Astrocyte of the hippocampus (primary cell): ENCODE data around the gene NFATC1.
"Not testable (repeated sequence)": the region's sequence is repeated elsewhere in the genome, so short reads cannot be mapped to it uniquely, and the experiment has no call there.

ENCODE experiments used
- DNase-seq: peaks from one replicate; pipeline ENCODE4 v3.0.0; 2011; ENCODE audit warnings: low read depth, low spot score

The NFATC1 gene

DNA sequence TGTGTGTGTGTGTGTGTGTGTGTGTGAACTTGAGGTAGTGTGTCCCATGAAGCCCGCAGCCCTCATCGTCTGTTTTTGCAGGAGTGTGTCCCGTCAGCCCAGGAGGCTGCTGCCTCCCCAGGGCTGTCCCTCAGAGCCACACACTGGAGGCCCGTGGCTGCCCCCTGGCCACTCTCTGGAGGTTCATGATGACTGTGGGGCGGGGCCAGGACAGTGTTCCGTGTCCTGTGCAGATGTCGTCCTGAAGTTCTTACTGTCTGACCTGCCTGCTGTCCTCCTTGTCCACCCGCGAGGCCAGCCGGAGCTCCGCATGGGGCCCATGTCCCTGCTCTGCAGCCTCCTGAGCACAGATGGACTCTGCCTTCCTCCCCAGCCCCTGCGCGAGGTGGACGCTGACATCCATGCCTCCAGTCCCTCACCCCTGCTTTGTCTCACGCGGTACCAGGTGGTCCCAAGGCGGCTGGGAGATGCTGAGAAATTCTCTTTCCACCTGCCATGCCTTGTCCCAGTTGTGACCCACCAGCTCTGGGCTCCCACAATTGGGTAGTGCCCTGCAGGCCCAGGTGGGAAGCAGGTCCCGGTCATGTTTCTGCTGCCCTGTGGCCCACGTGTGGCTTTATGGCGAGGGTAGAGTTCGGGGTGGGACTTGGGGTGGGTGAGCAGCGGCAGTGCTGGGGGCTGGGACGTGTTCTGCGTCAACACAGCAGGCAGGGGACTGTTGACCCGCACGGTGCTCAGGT, 92.8 kb downstream of the NFATC1 start:
- DNase-seq = no peak

DNA sequence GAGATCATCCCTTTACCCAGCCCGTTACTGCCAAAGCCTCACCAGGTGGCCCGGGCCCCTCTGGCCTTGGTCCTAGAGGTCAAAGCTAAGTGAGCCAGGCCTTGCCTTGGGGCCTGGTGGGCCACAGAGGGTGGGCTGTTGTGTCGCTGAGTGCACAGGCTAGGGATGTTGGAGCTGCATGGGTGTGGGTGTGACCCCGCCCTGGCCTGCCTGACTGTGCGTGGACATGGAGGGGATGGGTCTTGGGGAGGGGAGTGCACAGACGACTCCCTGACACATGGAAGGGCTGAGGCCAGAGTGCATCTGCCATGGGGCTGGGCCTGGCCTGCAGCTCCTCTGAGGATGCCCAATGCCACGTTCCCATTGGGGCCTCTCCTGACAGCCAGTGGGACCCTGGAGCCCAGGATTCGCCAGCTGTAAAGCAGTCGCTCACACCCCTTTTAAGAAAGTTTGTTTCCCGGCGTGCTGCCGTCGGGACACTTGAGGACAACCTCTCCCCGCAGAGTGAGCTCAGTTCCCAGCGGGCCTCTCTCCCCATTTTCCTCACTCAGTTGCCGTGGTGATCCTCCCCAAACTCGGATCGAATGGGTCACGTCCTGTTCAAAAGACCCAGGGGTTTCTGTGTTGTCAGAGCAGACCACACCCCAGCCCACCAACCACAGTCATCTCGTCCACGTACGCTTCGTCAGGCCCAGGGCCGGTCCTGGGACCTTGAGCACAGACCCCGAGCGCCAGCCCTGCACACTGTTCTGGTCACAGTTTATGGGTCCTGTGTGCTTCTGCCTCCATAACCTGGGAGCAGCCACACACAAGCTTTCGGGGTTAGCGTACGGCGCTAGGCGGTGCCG, 93.5 kb downstream of the NFATC1 start:
- no peak for DNase-seq

DNA sequence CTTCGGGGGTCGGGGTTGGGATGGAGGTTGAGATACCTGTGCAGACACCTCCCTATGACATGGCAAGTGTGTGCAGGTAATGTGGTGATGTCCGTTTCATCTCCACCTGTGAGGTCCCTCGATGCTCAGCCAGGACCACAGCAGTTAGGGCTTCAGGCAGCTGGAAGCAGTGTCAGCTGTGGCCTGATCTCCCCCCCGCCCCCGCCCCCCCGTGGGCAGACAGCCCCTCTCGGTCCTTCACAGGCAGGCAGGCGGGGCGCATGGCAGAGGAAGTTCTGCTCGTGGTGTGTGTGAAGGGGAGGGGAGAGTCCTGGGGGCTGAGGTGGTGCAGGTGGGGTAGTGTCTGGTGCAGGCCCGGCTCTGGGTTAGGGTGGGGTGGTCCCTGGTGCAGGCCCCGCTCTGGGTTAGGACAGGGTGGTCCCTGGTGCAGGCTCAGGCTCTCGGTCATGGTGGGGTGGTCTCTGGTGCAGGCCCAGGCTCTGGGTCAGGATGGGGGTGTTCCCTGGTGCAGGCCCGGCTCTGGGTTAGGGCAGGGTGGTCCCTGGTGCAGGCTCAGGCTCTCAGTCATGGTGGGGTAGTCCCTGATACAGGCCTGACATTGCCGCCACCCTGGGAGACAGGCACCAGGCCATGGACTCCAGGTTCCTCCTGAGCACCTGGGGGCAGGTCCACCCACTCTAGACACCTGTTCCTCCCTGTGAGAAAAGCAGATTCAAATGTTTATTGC, 94.3 kb downstream of the NFATC1 start:
- no peak for DNase-seq

DNA sequence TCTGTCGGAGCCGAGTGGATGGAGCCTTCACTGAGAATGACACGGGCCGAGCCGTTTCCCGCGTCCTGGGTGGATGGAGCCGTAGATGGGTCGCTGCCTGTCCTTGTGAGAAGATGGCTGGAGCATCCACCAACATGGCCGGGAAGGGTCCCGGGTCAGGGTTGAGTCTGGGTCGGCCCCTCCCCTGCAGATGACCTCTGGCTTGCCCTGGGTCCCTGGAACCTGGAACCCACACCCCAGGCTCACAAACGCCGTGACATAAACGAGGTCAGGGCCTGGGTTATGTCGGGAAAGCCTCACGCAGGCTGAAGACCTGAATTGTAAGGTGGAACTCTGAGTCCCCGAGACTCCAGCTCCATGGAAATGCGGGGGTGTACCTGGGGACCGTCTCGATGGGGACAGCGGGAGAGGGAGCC, 94.9 kb downstream of the NFATC1 start:
- no peak for DNase-seq

DNA sequence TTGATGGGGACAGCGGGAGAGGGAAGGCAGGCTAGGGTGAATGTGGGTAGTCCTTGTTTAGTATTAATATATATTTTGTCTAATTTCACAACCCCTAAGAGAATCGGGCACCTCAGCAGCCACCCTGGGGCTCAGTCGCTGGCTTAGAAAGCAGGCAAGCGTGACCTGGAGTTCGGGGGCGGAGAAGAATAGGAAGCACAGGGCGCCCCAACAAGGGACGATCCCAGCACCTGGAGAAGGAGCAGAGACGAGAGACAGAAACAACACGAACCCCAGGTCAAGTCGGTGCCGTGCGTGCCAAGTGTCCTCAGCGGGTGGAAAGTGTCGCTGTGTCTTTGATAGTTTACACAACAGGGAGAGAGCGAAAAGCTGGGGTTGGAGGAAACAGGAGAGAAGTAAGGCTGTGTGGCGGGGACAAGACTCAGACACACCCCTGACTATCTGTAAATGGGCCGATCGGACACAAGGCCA, 95.4 kb downstream of the NFATC1 start:
- no peak for DNase-seq

DNA sequence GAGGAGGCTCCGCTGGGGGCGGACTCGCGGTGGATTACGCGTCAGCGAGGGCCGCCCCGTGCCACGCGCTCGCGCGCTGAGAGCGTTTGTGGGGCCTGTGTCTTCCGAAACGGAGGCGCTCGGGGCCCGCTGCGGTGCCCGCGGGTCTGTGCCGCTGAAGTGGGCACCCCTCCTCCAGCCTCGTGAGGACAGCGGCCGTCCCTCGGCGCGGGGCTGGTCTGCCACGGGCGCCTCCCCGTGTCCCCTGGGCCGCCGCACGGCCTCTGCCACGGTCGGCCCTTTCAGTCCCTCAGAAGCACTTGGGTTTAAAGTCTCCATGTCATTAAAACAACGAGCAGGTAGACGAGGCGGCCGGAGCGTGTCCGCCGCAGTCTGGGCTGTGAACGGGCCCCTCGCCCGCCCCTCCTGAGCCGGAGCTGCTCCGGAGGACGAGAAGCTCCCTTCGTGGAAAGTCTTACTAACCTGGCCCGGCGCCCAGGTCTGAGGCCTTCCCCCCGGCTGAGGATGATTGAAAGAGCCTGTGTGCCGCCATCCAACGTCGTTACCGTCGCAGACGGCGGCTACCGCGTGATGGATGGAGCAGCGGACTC, 97.6 kb downstream of the NFATC1 start:
- no peak for DNase-seq

DNA sequence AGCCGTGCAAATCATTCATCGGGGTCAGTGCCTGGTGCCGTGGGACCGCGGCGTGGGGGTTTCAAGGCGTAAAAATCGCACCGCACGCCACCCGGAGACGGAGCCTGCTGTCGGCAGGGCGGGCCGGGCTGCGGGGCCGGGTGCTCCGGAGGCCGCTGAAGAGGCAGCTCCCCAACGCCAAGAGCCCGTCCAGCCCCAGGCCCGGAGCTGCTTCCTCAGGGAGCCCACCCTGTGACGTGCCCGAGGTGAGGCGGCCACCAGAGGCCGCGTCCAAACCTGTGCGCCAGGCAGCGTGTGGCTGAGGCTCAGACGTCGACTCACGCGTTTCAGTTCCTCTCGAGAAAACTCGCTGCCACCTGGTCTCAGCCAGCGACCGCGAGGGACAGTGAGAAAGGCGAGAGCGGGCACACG, 98.1 kb downstream of the NFATC1 start:
- DNase-seq = no peak

DNA sequence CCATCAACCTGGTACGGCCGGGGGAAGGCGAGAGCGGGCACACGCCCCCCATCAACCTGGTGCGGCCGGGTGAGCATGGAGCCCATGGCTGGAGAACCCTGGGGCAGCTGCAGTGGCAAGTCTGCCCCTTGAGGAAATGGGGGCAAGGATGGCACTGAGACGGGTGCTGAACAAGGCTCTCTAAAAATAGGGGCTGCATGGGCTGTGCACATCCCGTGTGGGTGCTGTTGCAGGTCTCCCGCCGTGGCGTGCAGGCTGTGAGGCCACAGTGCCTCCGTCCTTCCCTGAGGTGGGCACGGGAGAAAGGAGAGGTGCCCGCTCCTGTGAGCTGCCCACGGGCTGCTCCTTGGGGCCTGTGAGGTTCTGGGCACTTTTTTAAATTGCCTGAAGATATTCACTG, 99.2 kb downstream of the NFATC1 start:
- no peak for DNase-seq

DNA sequence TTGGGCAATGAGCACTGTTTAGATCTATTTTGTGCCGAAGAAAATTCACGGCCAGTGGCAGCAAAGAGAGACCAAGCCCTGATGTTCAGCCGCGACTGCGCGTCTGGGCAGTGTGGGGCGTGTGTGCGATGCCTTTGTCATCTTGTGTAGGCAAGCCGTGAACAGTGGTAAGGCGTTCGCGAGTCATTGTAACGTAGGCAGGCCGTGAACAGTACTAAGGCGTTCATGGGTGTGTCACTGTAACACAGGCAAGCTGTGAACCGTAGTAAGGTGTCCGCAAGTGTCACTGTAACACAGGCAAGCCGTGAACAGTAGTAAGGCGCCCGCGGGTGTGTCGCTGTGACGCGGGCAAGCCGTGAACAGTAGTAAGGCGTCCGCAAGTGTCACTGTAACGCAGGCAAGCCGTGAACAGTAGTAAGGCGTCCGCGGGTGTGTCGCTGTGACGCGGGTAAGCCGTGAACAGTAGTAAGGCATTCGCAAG, 99.9 kb downstream of the NFATC1 start:
- DNase-seq = no peak

DNA sequence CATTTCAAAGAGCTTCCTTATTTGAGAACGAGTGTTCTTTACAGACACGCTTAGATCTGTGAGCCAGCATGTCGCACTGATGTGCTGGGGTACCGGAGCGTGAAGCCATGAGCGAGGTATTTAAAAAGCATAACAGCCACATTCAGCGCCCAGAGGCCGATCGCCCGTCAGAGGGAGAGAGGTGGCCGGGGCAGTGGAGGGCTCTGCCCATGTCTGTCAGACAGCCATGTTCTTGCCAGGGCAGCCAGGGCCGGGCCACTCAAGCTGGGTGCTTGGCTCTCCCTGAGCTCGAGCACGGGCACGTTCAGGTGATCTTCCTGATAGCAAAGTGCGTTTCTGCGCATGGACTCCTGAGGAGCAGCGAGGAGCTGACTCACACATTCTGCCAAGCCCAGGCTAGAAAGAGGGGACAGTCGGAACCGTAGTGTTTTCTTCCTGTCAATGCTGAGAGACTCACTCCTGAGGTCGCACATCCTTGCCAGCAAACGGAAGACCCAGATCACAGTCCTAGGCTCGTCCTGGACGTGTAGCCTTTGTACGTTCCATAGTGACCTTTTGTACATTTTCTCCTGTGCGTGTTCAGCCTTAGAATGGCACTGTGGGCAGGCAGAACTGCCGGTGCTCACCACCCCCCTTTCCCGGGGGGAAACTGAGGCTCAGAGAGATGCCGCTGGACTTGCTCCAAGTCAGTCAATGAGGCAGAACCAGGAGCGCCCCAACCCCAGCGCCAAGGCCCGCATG, 100.7 kb downstream of the NFATC1 start:
- no peak for DNase-seq

DNA sequence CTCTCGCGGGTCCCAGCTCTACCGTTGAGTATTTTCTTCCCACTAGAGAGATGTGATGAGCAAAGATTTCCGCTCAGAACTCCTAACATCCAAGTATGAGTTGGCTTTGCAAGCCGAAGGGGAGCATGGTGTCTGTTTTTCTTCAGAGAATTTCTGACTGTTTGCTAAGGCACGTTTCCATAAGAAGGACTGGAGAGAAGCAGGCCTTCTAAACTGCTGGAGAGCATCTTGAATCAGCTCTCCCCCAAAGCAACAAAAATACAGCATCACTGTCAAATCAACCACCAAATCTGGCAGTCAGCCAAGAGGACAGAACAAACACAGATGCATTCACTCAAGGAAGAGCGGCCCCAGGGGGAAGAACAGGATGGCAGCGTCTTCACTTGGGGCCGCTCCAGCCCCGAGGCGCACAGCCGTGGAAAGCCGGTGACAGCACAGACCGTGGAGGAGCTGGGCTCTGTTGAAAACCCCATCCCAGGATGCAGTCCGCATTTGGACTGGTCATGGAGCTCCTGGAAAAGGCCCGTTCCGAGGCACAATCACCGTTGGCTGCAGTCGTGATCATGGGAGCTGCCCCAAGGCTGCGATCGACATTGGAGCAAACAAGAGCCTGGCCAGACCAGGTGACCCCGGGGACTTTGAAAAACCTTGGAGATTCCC, 101.4 kb downstream of the NFATC1 start:
- peak; percentile 44 for DNase-seq

DNA sequence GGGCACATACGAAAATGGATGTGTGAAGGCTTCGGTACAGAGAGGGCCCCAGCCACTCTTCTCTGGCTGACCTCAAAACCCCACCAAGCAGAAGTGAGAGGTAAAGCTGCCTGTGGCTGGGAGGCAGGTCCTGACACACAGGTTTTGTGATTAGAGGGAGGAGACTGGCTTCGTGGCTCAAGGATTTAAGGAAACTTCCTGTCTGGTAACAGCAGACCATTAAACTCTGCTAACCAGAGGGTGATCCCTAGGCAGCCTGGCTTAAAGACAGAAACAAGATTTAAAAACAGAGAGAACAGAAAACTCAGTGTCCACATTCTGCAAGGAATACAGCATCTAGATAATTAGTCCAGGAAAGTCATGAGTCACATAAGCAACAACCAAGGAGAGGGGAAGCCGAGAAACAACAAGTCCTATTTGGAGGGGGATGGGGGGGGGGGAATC, 101.9 kb downstream of the NFATC1 start:
- DNase-seq = peak; percentile 58

DNA sequence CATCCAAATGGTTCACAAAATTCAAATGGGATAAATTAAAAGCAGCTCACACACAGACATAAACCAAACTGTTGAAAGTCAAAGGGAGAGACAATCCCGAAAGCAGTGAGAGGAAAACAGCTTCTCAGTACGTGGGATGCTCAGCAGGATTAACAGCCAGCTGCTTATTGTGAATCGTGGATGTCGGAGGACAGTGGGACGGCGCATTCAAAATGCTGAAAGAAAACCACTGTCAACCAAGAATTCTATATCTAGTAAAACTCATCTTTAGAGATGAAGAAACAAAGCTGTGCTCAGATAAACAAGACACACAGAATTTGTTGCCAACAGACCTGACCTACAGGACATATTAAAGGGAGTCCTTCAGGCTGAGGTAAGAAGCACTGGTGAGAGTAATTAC, 102.9 kb downstream of the NFATC1 start:
- DNase-seq = no peak

DNA sequence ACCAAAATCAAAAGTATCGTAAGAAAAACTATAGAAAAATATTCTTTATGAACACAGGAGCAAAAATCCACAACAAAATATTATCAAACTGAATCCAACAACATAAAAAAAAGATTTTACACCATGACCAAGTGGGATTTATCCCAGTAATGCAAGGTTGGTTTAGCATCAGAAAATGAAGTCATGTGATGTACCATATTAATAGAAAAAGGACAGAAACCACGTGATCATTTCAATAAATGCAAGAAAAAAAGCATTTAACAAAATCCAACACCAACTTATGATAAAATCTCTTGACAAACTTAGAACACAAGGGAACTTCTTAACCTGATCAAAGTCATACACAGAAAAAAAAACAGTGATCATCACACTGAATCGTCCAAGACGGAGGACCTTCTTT, 105.3 kb downstream of the NFATC1 start:
- no peak for DNase-seq

DNA sequence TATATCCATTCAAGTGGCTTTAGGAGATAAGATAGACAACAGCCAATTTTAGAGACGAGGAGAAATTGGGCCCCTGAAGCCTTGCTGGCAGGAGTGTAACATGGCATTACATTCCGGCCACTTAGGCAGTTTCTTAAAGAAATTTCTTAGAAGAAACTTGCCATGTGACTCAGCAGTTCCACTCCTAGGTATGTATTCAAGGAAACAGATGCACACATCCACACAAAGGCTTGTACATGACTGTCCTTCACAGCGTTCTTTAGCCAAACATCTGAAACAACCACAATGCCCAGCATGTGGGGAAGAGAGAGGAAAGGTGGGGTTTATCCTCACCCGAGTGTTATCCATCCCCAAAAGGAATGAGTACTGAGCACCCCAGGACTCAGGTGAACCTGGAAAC, 107.1 kb downstream of the NFATC1 start:
- DNase-seq = no peak

DNA sequence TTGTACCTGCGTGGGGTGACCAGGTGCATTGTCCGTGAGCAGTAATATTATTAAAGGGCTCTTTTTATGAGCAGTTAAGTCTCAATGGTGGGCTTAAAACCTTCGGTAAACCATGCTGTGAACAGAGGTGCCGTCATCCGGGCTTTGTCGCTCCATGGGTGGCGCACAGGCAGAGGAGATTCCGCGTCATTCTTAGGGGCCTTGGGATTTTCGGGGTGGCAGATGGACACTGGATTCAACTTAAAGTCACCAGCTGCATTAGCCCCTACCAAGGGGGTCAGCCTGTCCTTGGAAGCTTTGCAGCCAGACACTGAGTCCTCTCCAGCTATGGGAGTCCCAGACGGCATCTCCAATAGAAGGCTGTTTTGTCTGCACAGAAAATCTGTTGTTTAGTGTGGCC, 107.7 kb downstream of the NFATC1 start:
- DNase-seq = no peak

DNA sequence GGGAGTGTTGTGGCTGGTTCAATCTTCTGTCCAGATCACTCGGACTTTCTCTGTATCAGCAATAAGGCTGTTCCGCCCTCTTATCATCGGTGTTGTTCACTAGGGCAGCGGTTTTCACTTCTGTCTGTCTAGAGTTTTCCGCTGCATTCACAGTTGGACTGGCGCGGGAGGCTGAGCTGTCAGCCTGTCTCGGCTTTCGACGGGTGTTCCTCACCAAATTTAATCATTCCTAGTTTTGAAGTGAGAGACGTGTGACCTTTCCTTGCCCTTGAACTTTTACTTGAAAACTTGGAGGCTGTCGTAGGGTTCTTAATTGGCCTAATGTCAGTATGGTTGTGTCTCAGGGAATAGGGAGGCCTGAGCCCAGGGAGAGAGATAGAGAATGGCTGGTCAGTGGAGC, 108.3 kb downstream of the NFATC1 start:
- no peak for DNase-seq

DNA sequence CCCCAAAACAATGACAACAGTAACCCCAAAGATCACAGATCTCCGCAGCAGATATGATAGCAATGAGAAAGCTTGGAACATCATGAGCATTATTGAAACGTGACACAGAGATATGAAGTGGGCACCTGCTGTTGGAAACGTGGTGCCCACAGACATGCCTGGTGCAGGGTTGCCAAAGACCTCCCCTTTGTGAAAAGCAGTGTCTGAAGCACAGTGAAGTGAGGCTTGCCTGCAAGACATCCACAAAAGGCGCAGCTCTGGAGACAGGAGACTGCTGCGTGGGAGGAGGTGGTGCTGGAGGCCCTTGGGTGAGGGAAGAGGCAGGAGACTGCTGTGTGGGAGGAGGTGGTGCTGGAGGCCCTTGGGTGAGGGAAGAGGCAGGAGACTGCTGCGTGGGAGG, 108.8 kb downstream of the NFATC1 start:
- DNase-seq = not testable (repeated sequence)

DNA sequence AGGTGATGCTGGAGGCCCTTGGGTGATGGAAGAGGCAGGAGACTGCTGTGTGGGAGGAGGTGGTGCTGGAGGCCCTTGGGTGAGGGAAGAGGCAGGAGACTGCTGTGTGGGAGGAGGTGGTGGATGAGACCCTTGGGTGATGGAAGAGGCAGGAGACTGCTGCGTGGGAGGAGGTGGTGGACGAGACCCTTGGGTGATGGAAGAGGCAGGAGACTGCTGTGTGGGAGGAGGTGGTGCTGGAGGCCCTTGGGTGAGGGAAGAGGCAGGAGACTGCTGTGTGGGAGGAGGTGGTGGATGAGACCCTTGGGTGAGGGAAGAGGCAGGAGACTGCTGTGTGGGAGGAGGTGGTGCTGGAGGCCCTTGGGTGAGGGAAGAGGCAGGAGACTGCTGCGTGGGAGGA, 109.7 kb downstream of the NFATC1 start:
- not testable (repeated sequence) for DNase-seq
